ENCODE data around the gene KRT38.

DNA sequence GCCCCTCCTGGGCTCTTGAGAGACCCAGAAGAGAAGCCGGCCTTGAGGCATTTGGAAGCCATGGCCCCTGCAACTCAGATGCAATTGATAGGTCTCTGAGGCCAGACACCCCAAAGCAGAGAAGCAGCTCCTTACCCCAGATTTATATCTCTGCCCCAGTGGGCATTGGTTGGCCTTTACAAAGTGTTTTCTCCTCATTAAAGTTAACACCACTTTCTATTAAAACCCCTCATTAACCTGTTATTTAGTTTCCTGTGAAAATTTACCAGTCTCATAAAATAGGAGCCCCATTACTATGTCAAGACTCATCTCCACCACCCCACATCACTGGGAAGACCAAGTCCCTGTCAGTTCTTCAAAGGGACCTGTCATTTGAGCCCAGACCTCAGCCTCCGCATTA, 40.3 kb upstream of the KRT38 start, which contains the start of gene KRT35:
- TF ChIP-seq CTCF (IDR thresholded peaks at IDR 0.05; ENCODE audit: insufficient read depth, low read depth, low read length): no peak
- TF ChIP-seq EZH2 (IDR thresholded peaks at IDR 0.05; ENCODE audit: insufficient read depth, low read length): no peak
